ENCODE results near the gene EGFR.
A peak's percentile ranks its signal among the peaks of the same experiment; 100 is the strongest.

Gene EGFR

GRCh38 chr7:55104712-55105433 is 86.1 kb downstream of the EGFR start:
- H3K4me2 ChIP-seq (ENCODE audit: low read length), result no peak overlapping the region
- H3K36me3 ChIP-seq (replicated peaks; ENCODE audit: low read depth, low read length), result no peaks in the 10 kb centered on the region
- H3K4me3 ChIP-seq (ENCODE audit: low read length), result no peak overlapping the region
- no peaks in the 10 kb centered on the region for H3K9me3 ChIP-seq (ENCODE audit: insufficient read depth, low read length)
- no peak overlapping the region for H3K27ac ChIP-seq (ENCODE audit: low read length)
- no peaks in the 10 kb centered on the region for H4K20me1 ChIP-seq (ENCODE audit: insufficient read depth, low read length)
- peaks cover 14% of the 10 kb centered on the region for H3K4me1 ChIP-seq (ENCODE audit: low read length)
- H3K79me2 ChIP-seq (ENCODE audit: low read length), result no peaks in the 10 kb centered on the region
- H2AFZ ChIP-seq (ENCODE audit: low read depth, low read length), result no peak overlapping the region
- H3K9ac ChIP-seq (ENCODE audit: low read length), result no peak overlapping the region
- peaks cover 94% of the 10 kb centered on the region for H3K27me3 ChIP-seq (ENCODE audit: low read depth, low read length)
- no peak for TF ChIP-seq CTCF (IDR thresholded peaks at IDR 0.05; ENCODE audit: low read depth, low read length)
- TF ChIP-seq EZH2phosphoT487 (IDR thresholded peaks at IDR 0.05; ENCODE audit: low read depth), result no peak

- Histone ChIP-seq H3K4me1 (ENCODE audit: low read length) (peaks cover 21% of the 10 kb centered on the region), H3K27me3 (ENCODE audit: low read depth, low read length) (peaks cover 90% of the 10 kb centered on the region), H3K4me3 (ENCODE audit: low read length) (no peak overlapping the region), H3K36me3 (replicated peaks; ENCODE audit: low read depth, low read length) (no peaks in the 10 kb centered on the region), H4K20me1 (ENCODE audit: insufficient read depth, low read length) (no peaks in the 10 kb centered on the region), H3K9me3 (ENCODE audit: insufficient read depth, low read length) (no peaks in the 10 kb centered on the region), H3K79me2 (ENCODE audit: low read length) (no peaks in the 10 kb centered on the region), H2AFZ (ENCODE audit: low read depth, low read length) (no peak overlapping the region), H3K27ac (ENCODE audit: low read length) (no peak overlapping the region), H3K9ac (ENCODE audit: low read length) (no peak overlapping the region), H3K4me2 (ENCODE audit: low read length) (no peak overlapping the region)
- TF ChIP-seq CTCF (IDR thresholded peaks at IDR 0.05; ENCODE audit: low read depth, low read length), result no peak
- TF ChIP-seq EZH2phosphoT487 (IDR thresholded peaks at IDR 0.05; ENCODE audit: low read depth), result no peak
Measured at GRCh38 chr7:55105952-55106351, 87.1 kb downstream of the EGFR start.

GRCh38 chr7:55107946-55108345 is 89.1 kb downstream of the EGFR start:
- no peak overlapping the region for H3K9ac ChIP-seq (ENCODE audit: low read length)

GRCh38 chr7:55108401-55108800 is 89.6 kb downstream of the EGFR start:
- Histone ChIP-seq H4K20me1 (ENCODE audit: insufficient read depth, low read length) (no peaks in the 10 kb centered on the region), H3K4me3 (ENCODE audit: low read length) (no peak overlapping the region), H3K4me1 (ENCODE audit: low read length) (peaks cover 34% of the 10 kb centered on the region), H3K36me3 (replicated peaks; ENCODE audit: low read depth, low read length) (no peaks in the 10 kb centered on the region), H3K4me2 (ENCODE audit: low read length) (peak overlapping the region; percentile 8; the same call in 1 of the 2 replicates), H3K27me3 (ENCODE audit: low read depth, low read length) (peaks cover 81% of the 10 kb centered on the region), H2AFZ (ENCODE audit: low read depth, low read length) (no peak overlapping the region), H3K79me2 (ENCODE audit: low read length) (no peaks in the 10 kb centered on the region), H3K9ac (ENCODE audit: low read length) (no peak overlapping the region), H3K27ac (ENCODE audit: low read length) (no peak overlapping the region), H3K9me3 (ENCODE audit: insufficient read depth, low read length) (no peaks in the 10 kb centered on the region)
- TF ChIP-seq CTCF (IDR thresholded peaks at IDR 0.05; ENCODE audit: low read depth, low read length), result no peak

More at GRCh38 chr7:55107946-55108345, 89.1 kb downstream of the EGFR start:
- Histone ChIP-seq H3K36me3 (replicated peaks; ENCODE audit: low read depth, low read length) (no peaks in the 10 kb centered on the region), H3K27ac (ENCODE audit: low read length) (no peak overlapping the region), H2AFZ (ENCODE audit: low read depth, low read length) (no peak overlapping the region), H4K20me1 (ENCODE audit: insufficient read depth, low read length) (no peaks in the 10 kb centered on the region), H3K4me2 (ENCODE audit: low read length) (peak overlapping the region; percentile 8; the same call in 1 of the 2 replicates), H3K9me3 (ENCODE audit: insufficient read depth, low read length) (no peaks in the 10 kb centered on the region), H3K4me3 (ENCODE audit: low read length) (no peak overlapping the region), H3K27me3 (ENCODE audit: low read depth, low read length) (peaks cover 82% of the 10 kb centered on the region), H3K4me1 (ENCODE audit: low read length) (peaks cover 34% of the 10 kb centered on the region), H3K79me2 (ENCODE audit: low read length) (no peaks in the 10 kb centered on the region)
- TF ChIP-seq EZH2phosphoT487 (IDR thresholded peaks at IDR 0.05; ENCODE audit: low read depth) (no peak), CTCF (IDR thresholded peaks at IDR 0.05; ENCODE audit: low read depth, low read length) (no peak)
